GM12874 (cell line): ENCODE results near the gene C1QTNF7.

Experiments
- TF ChIP-seq, protein P1 (sequence below): IDR thresholded peaks from 2 replicates; pipeline ENCODE4 v1.5.1; 2011; ENCODE audit warnings: low read depth, mild to moderate bottlenecking, control low read depth, low read length, moderate library complexity; ENCODE audit not compliant: insufficient read depth

Gene C1QTNF7

DNA sequence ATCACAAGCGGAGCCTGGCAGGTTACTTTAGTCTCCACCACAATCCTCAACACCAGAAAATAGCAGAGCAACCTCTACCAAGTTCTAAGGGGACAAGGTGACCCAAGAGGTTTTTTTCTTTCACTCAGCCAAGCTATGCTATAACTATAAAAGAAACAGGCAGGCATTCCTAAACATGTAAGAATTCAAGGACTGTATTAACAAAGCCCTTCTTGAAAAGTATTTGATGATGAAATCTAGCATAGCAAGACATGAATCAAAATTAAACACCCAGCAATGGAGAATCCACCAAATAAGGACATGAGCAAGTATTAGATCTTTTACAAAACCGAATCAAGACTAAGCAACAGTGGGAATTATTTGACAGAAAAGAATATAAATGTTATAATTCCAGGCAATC is 25.7 kb upstream of the C1QTNF7 start:
- TF ChIP-seq, protein P1, sequence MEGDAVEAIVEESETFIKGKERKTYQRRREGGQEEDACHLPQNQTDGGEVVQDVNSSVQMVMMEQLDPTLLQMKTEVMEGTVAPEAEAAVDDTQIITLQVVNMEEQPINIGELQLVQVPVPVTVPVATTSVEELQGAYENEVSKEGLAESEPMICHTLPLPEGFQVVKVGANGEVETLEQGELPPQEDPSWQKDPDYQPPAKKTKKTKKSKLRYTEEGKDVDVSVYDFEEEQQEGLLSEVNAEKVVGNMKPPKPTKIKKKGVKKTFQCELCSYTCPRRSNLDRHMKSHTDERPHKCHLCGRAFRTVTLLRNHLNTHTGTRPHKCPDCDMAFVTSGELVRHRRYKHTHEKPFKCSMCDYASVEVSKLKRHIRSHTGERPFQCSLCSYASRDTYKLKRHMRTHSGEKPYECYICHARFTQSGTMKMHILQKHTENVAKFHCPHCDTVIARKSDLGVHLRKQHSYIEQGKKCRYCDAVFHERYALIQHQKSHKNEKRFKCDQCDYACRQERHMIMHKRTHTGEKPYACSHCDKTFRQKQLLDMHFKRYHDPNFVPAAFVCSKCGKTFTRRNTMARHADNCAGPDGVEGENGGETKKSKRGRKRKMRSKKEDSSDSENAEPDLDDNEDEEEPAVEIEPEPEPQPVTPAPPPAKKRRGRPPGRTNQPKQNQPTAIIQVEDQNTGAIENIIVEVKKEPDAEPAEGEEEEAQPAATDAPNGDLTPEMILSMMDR: no peak

DNA sequence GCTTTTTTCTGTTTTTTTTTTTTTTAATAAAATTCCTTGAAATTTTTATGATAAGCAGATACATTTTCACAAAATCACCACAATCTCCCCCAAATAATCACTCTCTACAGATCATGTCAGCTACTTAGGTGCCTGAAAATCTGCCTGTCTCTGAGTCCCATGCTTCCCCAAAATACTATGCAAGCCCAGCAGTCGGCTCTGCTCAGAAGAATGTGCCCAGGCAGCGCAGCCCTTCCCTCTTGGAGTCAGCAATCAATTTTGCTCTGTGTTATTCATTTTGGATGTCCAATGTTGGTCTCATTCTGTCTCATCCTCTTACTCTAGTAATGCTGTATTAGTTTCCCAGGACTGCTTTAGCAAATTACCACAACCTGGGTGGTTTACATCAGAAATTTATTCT is 24.9 kb upstream of the C1QTNF7 start:
- TF ChIP-seq, protein P1: no peak

- TF ChIP-seq, protein P1: no peak
These were observed 22.8 kb upstream of the C1QTNF7 start for GRCh38 chr4:15405018-15405417.

DNA sequence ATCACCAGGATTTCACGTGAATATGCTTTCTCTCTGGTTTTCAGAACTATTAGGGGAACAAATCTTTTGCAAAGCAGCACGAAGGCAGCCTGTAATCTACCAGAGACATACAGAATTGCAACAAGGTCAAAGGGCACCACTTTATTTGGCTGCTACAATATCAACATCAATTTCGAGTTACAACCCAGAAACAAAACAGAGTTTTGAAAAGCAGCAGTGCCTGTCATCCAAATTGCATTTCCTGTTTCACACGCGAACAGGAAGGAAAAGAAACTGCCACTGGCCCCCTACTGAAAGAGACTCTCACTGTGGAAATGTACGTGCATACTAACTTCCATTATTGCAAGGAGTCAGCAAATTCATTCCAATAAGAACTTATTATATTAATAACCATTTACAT is 17.1 kb upstream of the C1QTNF7 start:
- TF ChIP-seq, protein P1: no peak

DNA sequence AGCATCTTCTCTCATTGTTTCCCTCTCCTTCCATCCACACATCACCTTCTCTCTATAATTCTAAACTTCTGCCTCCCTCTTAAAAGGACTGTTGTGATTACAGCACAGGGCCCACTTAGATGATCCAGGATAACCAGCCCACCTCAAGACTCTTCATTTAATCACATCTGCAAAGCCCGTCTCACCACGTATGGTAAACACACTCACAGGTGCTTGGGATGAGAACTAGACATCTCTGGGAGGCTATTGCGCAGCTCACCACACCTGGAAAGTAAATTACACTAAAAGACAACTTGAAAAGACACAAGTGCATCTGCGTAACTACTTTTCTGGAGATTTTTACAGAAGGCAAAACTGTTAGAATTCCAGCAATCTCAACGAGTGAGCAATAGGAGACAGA is 15.4 kb upstream of the C1QTNF7 start:
- TF ChIP-seq, protein P1: no peak

GRCh38 chr4:15413010-15413622 is 14.7 kb upstream of the C1QTNF7 start:
- TF ChIP-seq, protein P1: no peak

DNA sequence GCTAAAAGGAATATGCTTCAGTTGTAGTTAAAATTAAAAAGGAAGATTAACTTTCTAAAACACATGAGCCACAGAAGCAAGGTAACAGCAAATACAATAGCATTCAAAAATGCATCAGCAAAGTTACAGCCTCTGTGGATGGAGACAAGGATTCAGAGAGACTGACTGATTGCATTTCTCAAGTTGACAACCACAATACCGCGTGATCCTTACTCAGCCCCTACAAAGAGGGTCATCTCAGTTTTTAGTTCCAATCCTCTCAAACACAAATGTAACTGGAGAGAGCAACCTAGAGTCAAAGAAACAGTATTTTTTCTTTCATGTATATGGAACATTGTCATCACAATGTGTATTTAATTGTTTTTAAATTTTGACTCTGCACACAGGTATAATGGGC is 14.2 kb upstream of the C1QTNF7 start:
- TF ChIP-seq, protein P1: no peak
